K562 (cell line): ENCODE results near the gene GLB1L3. TPM values are rescaled to one million over a fixed set of nuclear protein-coding genes. Genes with fewer than 3 reads are reported as not detected.
A peak's percentile ranks its signal among the peaks of the same experiment; 100 is the strongest.

Experiments
- ATAC-seq: fragments of 200-7000 bp; cut with Tn5 transposase; 3 replicates; pipeline ENCODE4 v1.9.1; 2020; ENCODE audit warnings: moderate library complexity
- BruUV-seq: library from RNA; stranded (reverse); fragments of 400-500 nt; replicated peaks from 2 replicates; lab custom pipeline; 2021; lab: Mats Ljungman, UMichigan
- CTCF ChIA-PET: fragments of 300-600 bp; formaldehyde crosslinking; extraction: SDS; loops from one replicate; lab custom pipeline; 2021; ENCODE audit warnings: low intra/inter-chr PET ratio; lab: Yijun Ruan, JAX
- POLR2A ChIA-PET: fragments of 300-600, 350-650 bp; sonication (Branson Sonifier 250); formaldehyde crosslinking; extraction: SDS; loops from one replicate; lab custom pipeline; 2021; ENCODE audit warnings: antibody characterized with exemption, inconsistent platforms; lab: Yijun Ruan, JAX
- DNase-seq, 4 experiments: peaks; one replicate each; pipeline versions ENCODE4 v3.0.0 to v3.0.0-alpha.2; 2011 to 2018; ENCODE audit warnings: low spot score in 3 of 4, mixed read lengths in 3 of 4; ENCODE audit errors: extremely low read depth in 1 of 4
- FAIRE-seq: peaks from 2 replicates; lab custom pipeline; 2011; peaks lifted over from hg19 to GRCh38; lab: Jason Lieb, UNC
- H2AFZ ChIP-seq: 2 replicates; pipeline ENCODE4 v1.6.0; 2011; ENCODE audit warnings: low read depth, low read length, control low read depth, inconsistent platforms
- H3K27ac ChIP-seq: fragments of 200-600 bp; 3 replicates; pipeline ENCODE4 v1.8.0; 2011; ENCODE audit warnings: low read depth, mild to moderate bottlenecking, control low read depth, inconsistent platforms, low read length, moderate library complexity, mixed read lengths; ENCODE audit errors: extremely low read depth
- H3K27me3 ChIP-seq, 2 experiments: fragments of 300-600 bp in 1 of 2; 2 replicates in 1 of 2; 3 replicates in 1 of 2; pipeline versions ENCODE4 v1.6.0 to v1.8.0; 2011; ENCODE audit warnings: inconsistent platforms in 2 of 2, low read length in 2 of 2, mild to moderate bottlenecking in 1 of 2, mixed read lengths in 1 of 2, moderate library complexity in 1 of 2; ENCODE audit not compliant: control insufficient read depth in 2 of 2, insufficient read depth in 2 of 2
- H3K36me3 ChIP-seq: fragments of 300-600 bp; 3 replicates; pipeline ENCODE4 v1.8.0; 2011; ENCODE audit warnings: mild to moderate bottlenecking, low read length, inconsistent platforms; ENCODE audit not compliant: control insufficient read depth, insufficient read depth
- H3K4me1 ChIP-seq, 2 experiments: fragments of 200-600 bp in 1 of 2; replicated peaks in 1 of 2; 2 replicates in 1 of 2; 3 replicates in 1 of 2; pipeline versions ENCODE4 v1.5.1 to v1.8.0; 2011; ENCODE audit warnings: inconsistent platforms in 2 of 2, low read length in 2 of 2, mild to moderate bottlenecking in 1 of 2, mixed read lengths in 1 of 2, moderate library complexity in 1 of 2; ENCODE audit not compliant: control insufficient read depth in 2 of 2, insufficient read depth in 2 of 2
- H3K4me2 ChIP-seq: 2 replicates; pipeline ENCODE4 v1.6.1; 2011; ENCODE audit warnings: low read length, control low read depth, inconsistent platforms, mixed read lengths; ENCODE audit not compliant: insufficient read depth
- H3K4me3 ChIP-seq: fragments of 200-600 bp; sonication (generic), shearing (Covaris generic); 2 replicates; pipeline ENCODE4 v1.5.1; 2016; ENCODE audit warnings: control low read depth, inconsistent platforms
- H3K79me2 ChIP-seq: fragments of 200-600 bp; 3 replicates; pipeline ENCODE4 v1.8.0; 2011; ENCODE audit warnings: low read length, inconsistent platforms; ENCODE audit not compliant: control insufficient read depth, insufficient read depth
- H3K9ac ChIP-seq, 2 experiments: 2 replicates each; pipeline versions ENCODE4 v1.6.0 to v1.6.1; 2011; ENCODE audit warnings: low read depth in 2 of 2, low read length in 2 of 2, control low read depth in 1 of 2, inconsistent platforms in 1 of 2, mild to moderate bottlenecking in 1 of 2, mixed read lengths in 1 of 2; ENCODE audit not compliant: insufficient read depth in 1 of 2
- H3K9me1 ChIP-seq: one replicate; pipeline ENCODE4 v1.6.0; 2011; ENCODE audit warnings: inconsistent platforms, mild to moderate bottlenecking, low read length, moderate library complexity; ENCODE audit not compliant: control insufficient read depth, insufficient read depth
- H3K9me3 ChIP-seq: replicated peaks from 2 replicates; pipeline ENCODE4 v1.5.1; 2011; ENCODE audit warnings: low read depth, low read length, inconsistent platforms; ENCODE audit not compliant: control insufficient read depth, insufficient read depth
- H4K20me1 ChIP-seq: replicated peaks from 2 replicates; pipeline ENCODE4 v1.6.1; 2011; ENCODE audit warnings: low read length, inconsistent platforms, mixed read lengths; ENCODE audit not compliant: control insufficient read depth, insufficient read depth
- CTCF ChIP-seq, 3 experiments: IDR thresholded peaks in 2 of 3; conservative IDR thresholded peaks in 1 of 3; 2 replicates each; pipeline ENCODE4 v1.5.1; 2011 to 2012; ENCODE audit warnings: low read length in 3 of 3, mild to moderate bottlenecking in 3 of 3, control low read depth in 2 of 3, improper control_type of control experiment in 1 of 3, inconsistent platforms in 1 of 3, low read depth in 1 of 3, mixed read lengths in 1 of 3, moderate library complexity in 1 of 3; ENCODE audit not compliant: insufficient read depth in 2 of 3
- HMBOX1 ChIP-seq: sonication (generic); IDR thresholded peaks from 2 replicates; pipeline ENCODE4 v1.6.1; 2016
- IFI16 ChIP-seq: fragments of 250-450 bp; sonication (Bioruptor Pico); IDR thresholded peaks from 2 replicates; pipeline ENCODE4 v2.1.2; 2022; ENCODE audit warnings: mild to moderate bottlenecking, inconsistent platforms
- MAX ChIP-seq: sonication (generic); formaldehyde crosslinking; IDR thresholded peaks from 2 replicates; pipeline ENCODE4 v1.9.0; 2022; ENCODE audit warnings: mild to moderate bottlenecking, missing genetic modification reagents
- MCM2 ChIP-seq: fragments of 450-650 bp; IDR thresholded peaks from 2 replicates; pipeline ENCODE4 v1.6.1; 2017; ENCODE audit warnings: low read depth, mild to moderate bottlenecking
- POLR2AphosphoS5 ChIP-seq: IDR thresholded peaks from 2 replicates; pipeline ENCODE4 v1.6.1; 2011; ENCODE audit warnings: mild to moderate bottlenecking, low read depth, low read length, moderate library complexity; ENCODE audit not compliant: control insufficient read depth, insufficient read depth
- RAD21 ChIP-seq, 2 experiments: fragments of 250-450 bp in 1 of 2; fragments of 450-650 bp in 1 of 2; sonication (Bioruptor Pico) in 1 of 2; formaldehyde crosslinking in 1 of 2; IDR thresholded peaks in 1 of 2; conservative IDR thresholded peaks in 1 of 2; 2 replicates each; pipeline versions ENCODE4 v1.4.0 to v1.8.0; 2020 to 2022; ENCODE audit warnings: mild to moderate bottlenecking in 2 of 2, moderate library complexity in 1 of 2
- ZFP30 ChIP-seq: fragments of 250-450 bp; sonication (Bioruptor Pico); IDR thresholded peaks from 2 replicates; pipeline ENCODE4 v1.8.0; 2022; ENCODE audit warnings: moderate library complexity, mild to moderate bottlenecking, inconsistent platforms, borderline replicate concordance
- ZNF133 ChIP-seq: fragments of 250-450 bp; sonication (Bioruptor Pico); IDR thresholded peaks from 2 replicates; pipeline ENCODE4 v1.4.0; 2020; ENCODE audit warnings: mild to moderate bottlenecking
- ZNF24 ChIP-seq: fragments of 450-650 bp; IDR thresholded peaks from 2 replicates; pipeline ENCODE4 v1.6.1; 2016
- ZNF57 ChIP-seq: fragments of 450-650 bp; formaldehyde crosslinking; IDR thresholded peaks from 2 replicates; pipeline ENCODE4 v1.4.0; 2020; ENCODE audit warnings: mild to moderate bottlenecking, moderate library complexity
- ZNF764 ChIP-seq: fragments of 250-450 bp; sonication (Bioruptor Pico); IDR thresholded peaks from 2 replicates; pipeline ENCODE4 v1.4.0; 2020; ENCODE audit warnings: low read depth, mild to moderate bottlenecking, moderate library complexity
- ZSCAN29 ChIP-seq: fragments of 450-650 bp; IDR thresholded peaks from 2 replicates; pipeline ENCODE4 v1.6.1; 2017
- WGBS: fragments of 100-300 bp; shearing (Covaris generic); methylation state at CpG from one replicate; pipeline ENCODE4 v1.1.6; 2016; ENCODE audit warnings: low coverage, mixed read lengths; ENCODE audit not compliant: insufficient coverage; ENCODE audit errors: missing lambda C conversion rate; 5-methylcytosine and 5-hydroxymethylcytosine counted together
- in situ Hi-C: fragments of 300-500 bp; cut with MboI; formaldehyde crosslinking; loops from 4 replicates; pipeline ENCODE4 v1.15.0; 2018; ENCODE audit warnings: inconsistent platforms, mixed read lengths
- intact Hi-C: fragments of 100-400 bp; cut with micrococcal nuclease; formaldehyde crosslinking; loops from 2 replicates; pipeline ENCODE4 v1.14.2; 2022
- polyA plus RNA-seq, 8 experiments: library from polyadenylated mRNA; depleted of rRNA in 4 of 8; stranded (reverse) in 5 of 8; unstranded in 3 of 8; fragments of >200 nt; fragmentation: Nextera tagmentation in 2 of 8; fragmentation: Illumina TruSeq in 1 of 8; extraction: Ambion mirVana in 2 of 8; extraction: Trizol in 1 of 8; gene quantifications; 2 replicates each; pipeline versions ENCODE4 v1.2.1 to v1.2.3, GENCODE V29; 2011 to 2014; ENCODE audit warnings: inconsistent platforms in 1 of 8, missing spikeins in 1 of 8
- total RNA-seq, 7 experiments: library from RNA; depleted of rRNA in 6 of 7; stranded (reverse); fragments of >200 nt in 6 of 7; fragmentation: Illumina TruSeq in 2 of 7; extraction: Trizol in 2 of 7; gene quantifications; 2 replicates each; pipeline versions ENCODE4 v1.2.1 to v1.2.3, GENCODE V29; 2011 to 2021; ENCODE audit warnings: low replicate concordance in 1 of 7

GLB1L3 gene
- total and polyA plus RNA-seq, 9 of the 15 experiments (the other 6 are each of a cell fraction or from before 2014, with no cell fraction given), result 0.18 to 3.3 (median 0.49) TPM

GRCh38 chr11:134243913-134244312 is 32.3 kb upstream of the GLB1L3 start (continued):
- no peak for TF ChIP-seq HMBOX1
- no peak for TF ChIP-seq ZNF24
- TF ChIP-seq IFI16, result no peak
- TF ChIP-seq ZNF764 (CRISPR knock-in tag), result no peak
- TF ChIP-seq MAX (CRISPR knock-in tag), result no peak

GRCh38 chr11:134244593-134244992 is 31.6 kb upstream of the GLB1L3 start:
- H3K9me3 ChIP-seq, result no peaks in the 10 kb centered on the region
- CTCF ChIA-PET, result no interaction called here
- in situ Hi-C loops (no loop called here), intact Hi-C loops (loop anchor here (2.0 kb wide), 1 partner anchor 38 kb away; no protein-coding TSS in a partner anchor)
- H3K79me2 ChIP-seq, result no peaks in the 10 kb centered on the region
- ATAC-seq (peak; percentile 80), FAIRE-seq (no peak), DNase-seq (peak in 2 of 4 experiments; percentile 31 to 38)
- no TSS peak for BruUV-seq
- TF ChIP-seq ZNF57 (CRISPR knock-in tag) (no peak), POLR2AphosphoS5 (no peak), ZSCAN29 (no peak), ZNF133 (CRISPR knock-in tag) (no peak), CTCF (IDR thresholded peaks at IDR 0.05 in 2 of 3, conservative IDR thresholded peaks at IDR 0.05 in 1 of 3; ENCODE audit: insufficient read depth in 2 of 3, low read depth in 1 of 3, low read length in 3 of 3) (peak; percentile 54 to 76 (median 58)), RAD21 (CRISPR knock-in tag; conservative IDR thresholded peaks at IDR 0.05 in 1 of 2, IDR thresholded peaks at IDR 0.05 in 1 of 2) (peak in 1 of 2 experiments; percentile 44; a peak in 2 of 4 replicates), ZFP30 (CRISPR knock-in tag) (no peak), MCM2 (no peak)
- H3K4me3 ChIP-seq, result no peak overlapping the region
- H4K20me1 ChIP-seq, result no peaks in the 10 kb centered on the region
- peaks cover 96% of the 10 kb centered on the region for H3K36me3 ChIP-seq
- no peak overlapping the region for H3K9ac ChIP-seq
- no peaks in the 10 kb centered on the region for H3K27me3 ChIP-seq
- H3K4me2 ChIP-seq, result no peak overlapping the region
- no peaks in the 10 kb centered on the region for H3K9me1 ChIP-seq
- H2AFZ ChIP-seq, result no peak overlapping the region
- WGBS, result 66% methylated on average over 7 of the region's 7 CpGs
- POLR2A ChIA-PET, result interaction anchor here (0.6 to 1.4 kb wide), 2 partner anchors 15 to 126 kb away, joined by 3 to 5 read pairs; no protein-coding TSS in a partner anchor
- peaks cover 0 to 9% of the 10 kb centered on the region in 2 experiments; a peak in 1 of 5 replicates for H3K4me1 ChIP-seq
- no peak overlapping the region for H3K27ac ChIP-seq
